HEK293T (cell line): ENCODE results near the gene EXD1.

Experiments
- FOXA1 ChIP-seq: fragments of 450-650 bp; IDR thresholded peaks from 2 replicates; pipeline ENCODE4 v1.6.1; 2016; ENCODE audit warnings: mild to moderate bottlenecking
- HDGF ChIP-seq: fragments of 450-650 bp; IDR thresholded peaks from 2 replicates; pipeline ENCODE4 v1.6.1; 2017; ENCODE audit warnings: antibody characterized with exemption, borderline replicate concordance
- L3MBTL2 ChIP-seq: fragments of 450-650 bp; conservative IDR thresholded peaks from 2 replicates; pipeline ENCODE4 v1.6.1; 2016; ENCODE audit warnings: mild to moderate bottlenecking
- SP1 ChIP-seq: fragments of 450-650 bp; IDR thresholded peaks from 2 replicates; pipeline ENCODE4 v1.6.1; 2017
- ZNF384 ChIP-seq: fragments of 450-650 bp; IDR thresholded peaks from 2 replicates; pipeline ENCODE4 v1.6.1; 2016

DNA sequence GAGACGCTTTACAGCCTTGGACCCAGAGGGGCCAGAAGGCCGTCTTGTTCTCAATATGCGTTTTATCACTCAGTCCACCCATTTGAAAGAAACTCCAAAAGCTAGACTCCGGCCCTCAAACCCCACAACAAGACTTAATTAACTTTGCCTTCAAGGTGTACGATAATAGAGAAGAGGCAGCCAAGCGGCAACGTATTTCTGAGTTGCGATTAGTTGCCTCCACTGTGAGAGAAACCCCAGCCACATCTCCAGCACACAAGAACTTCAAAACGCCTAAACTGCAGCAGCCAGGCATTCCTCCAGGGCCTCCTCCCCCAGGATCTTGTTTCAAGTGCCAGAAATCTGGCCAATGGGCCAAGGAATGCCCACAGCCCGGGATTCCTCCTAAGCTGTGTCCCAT, 97.1 kb downstream of the EXD1 start:
- TF ChIP-seq SP1: no peak
- TF ChIP-seq HDGF: no peak
- TF ChIP-seq FOXA1: no peak
- no peak for TF ChIP-seq L3MBTL2
- TF ChIP-seq ZNF384: no peak
